GM23338 (cell line): ENCODE measurements around the gene SEC16A. TPM values are rescaled to one million over a fixed set of nuclear protein-coding genes. Genes with fewer than 3 reads are reported as not detected.

Source experiments
- ATAC-seq: fragments of 200-7000 bp; cut with Tn5 transposase; 3 replicates; pipeline ENCODE4 v1.9.1; 2020
- DNase-seq: peaks from one replicate; pipeline ENCODE4 v3.0.0-alpha.2; 2015; ENCODE audit warnings: low spot score
- H2AFZ ChIP-seq: fragments of 200-600 bp; sonication (generic); 2 replicates; pipeline ENCODE4 v1.8.0; 2016; ENCODE audit warnings: antibody characterized with exemption, mild to moderate bottlenecking, moderate library complexity
- H3F3A ChIP-seq: fragments of 200-600 bp; sonication (generic); replicated peaks from 2 replicates; pipeline ENCODE4 v1.8.0; 2017; ENCODE audit warnings: antibody characterized with exemption, mixed run types, low read depth
- H3K27ac ChIP-seq: fragments of 200-600 bp; sonication (generic); 2 replicates; pipeline ENCODE4 v1.6.1; 2016; ENCODE audit warnings: low read depth
- H3K27me3 ChIP-seq: fragments of 200-600 bp; sonication (generic); 2 replicates; pipeline ENCODE4 v1.8.0; 2016; ENCODE audit warnings: mild to moderate bottlenecking, mixed run types, moderate library complexity; ENCODE audit not compliant: insufficient read depth
- H3K36me3 ChIP-seq: fragments of 200-600 bp; sonication (generic); 2 replicates; pipeline ENCODE4 v1.8.0; 2016; ENCODE audit warnings: mild to moderate bottlenecking; ENCODE audit not compliant: insufficient read depth
- H3K4me1 ChIP-seq: fragments of 200-600 bp; sonication (generic); 2 replicates; pipeline ENCODE4 v1.8.0; 2016; ENCODE audit warnings: mild to moderate bottlenecking, moderate library complexity; ENCODE audit not compliant: insufficient read depth
- H3K4me2 ChIP-seq: fragments of 200-600 bp; sonication (generic); 2 replicates; pipeline ENCODE4 v1.7.1; 2017; ENCODE audit warnings: mixed run types
- H3K4me3 ChIP-seq: fragments of 200-600 bp; sonication (generic); 2 replicates; pipeline ENCODE4 v1.6.1; 2016; ENCODE audit warnings: mixed run types
- H3K79me2 ChIP-seq: fragments of 200-600 bp; sonication (generic); replicated peaks from 2 replicates; pipeline ENCODE4 v1.8.0; 2017; ENCODE audit warnings: mild to moderate bottlenecking; ENCODE audit not compliant: insufficient read depth
- H3K9me2 ChIP-seq: fragments of 200-600 bp; sonication (generic); 2 replicates; pipeline ENCODE4 v1.8.0; 2017; ENCODE audit not compliant: insufficient read depth
- H4K20me1 ChIP-seq: fragments of 200-600 bp; sonication (generic); replicated peaks from 2 replicates; pipeline ENCODE4 v1.8.0; 2017; ENCODE audit warnings: mild to moderate bottlenecking; ENCODE audit not compliant: insufficient read depth
- H3K27ac Mint-ChIP-seq: 2 replicates; pipeline ENCODE4 v1.8.0; 2020; ENCODE audit warnings: inconsistent platforms, mild to moderate bottlenecking, moderate library complexity, mixed read lengths
- H3K27me3 Mint-ChIP-seq: 3 replicates; pipeline ENCODE4 v1.8.0; 2022; ENCODE audit warnings: low read depth, mild to moderate bottlenecking, moderate library complexity, mixed read lengths, inconsistent platforms; ENCODE audit not compliant: insufficient read depth, poor library complexity
- H3K36me3 Mint-ChIP-seq: 3 replicates; pipeline ENCODE4 v1.8.0; 2021; ENCODE audit warnings: low read depth, mild to moderate bottlenecking, inconsistent platforms, moderate library complexity, mixed read lengths
- H3K4me1 Mint-ChIP-seq: 3 replicates; pipeline ENCODE4 v1.8.0; 2020; ENCODE audit warnings: mild to moderate bottlenecking, inconsistent platforms, mixed read lengths
- H3K4me3 Mint-ChIP-seq: 3 replicates; pipeline ENCODE4 v1.8.0; 2021; ENCODE audit warnings: moderate library complexity, mild to moderate bottlenecking, inconsistent platforms, mixed read lengths
- H3K9me3 Mint-ChIP-seq: 3 replicates; pipeline ENCODE4 v1.8.0; 2020; ENCODE audit warnings: moderate library complexity, mild to moderate bottlenecking, inconsistent platforms, mixed read lengths
- CREB1 ChIP-seq: fragments of 250-450 bp; sonication (Bioruptor Pico); IDR thresholded peaks from 2 replicates; pipeline ENCODE4 v1.5.0; 2020; ENCODE audit warnings: low read depth, mild to moderate bottlenecking, moderate library complexity
- EZH2 ChIP-seq: fragments of 200-600 bp; sonication (generic); IDR thresholded peaks from one replicate; pipeline ENCODE4 v1.8.0; 2017; ENCODE audit warnings: antibody characterized with exemption, mild to moderate bottlenecking, low read depth; ENCODE audit not compliant: unreplicated experiment
- EZH2phosphoT487 ChIP-seq: fragments of 200-600 bp; sonication (generic); IDR thresholded peaks from one replicate; pipeline ENCODE4 v1.8.1; 2018; ENCODE audit warnings: antibody characterized with exemption; ENCODE audit not compliant: unreplicated experiment
- JUNB ChIP-seq: IDR thresholded peaks from one replicate; pipeline ENCODE4 v1.6.1; 2016; ENCODE audit warnings: antibody characterized with exemption; ENCODE audit not compliant: unreplicated experiment
- NANOG ChIP-seq: IDR thresholded peaks from 2 replicates; pipeline ENCODE4 v1.6.1; 2016; ENCODE audit warnings: antibody characterized with exemption, borderline replicate concordance
- POLR2AphosphoS5 ChIP-seq: IDR thresholded peaks from 2 replicates; pipeline ENCODE4 v1.6.1; 2016; ENCODE audit warnings: antibody characterized with exemption, low read depth
- STAT1 ChIP-seq: IDR thresholded peaks from one replicate; pipeline ENCODE4 v1.6.1; 2016; ENCODE audit warnings: antibody characterized with exemption; ENCODE audit not compliant: unreplicated experiment
- ZNF114 ChIP-seq: fragments of 250-450 bp; sonication (Bioruptor Pico); IDR thresholded peaks from 2 replicates; pipeline ENCODE4 v1.5.0; 2020; ENCODE audit warnings: mild to moderate bottlenecking, moderate library complexity
- ZNF331 ChIP-seq: fragments of 250-450 bp; sonication (Bioruptor Pico); IDR thresholded peaks from 2 replicates; pipeline ENCODE4 v1.5.0; 2020; ENCODE audit warnings: low read depth, mild to moderate bottlenecking, moderate library complexity
- polyA plus RNA-seq: library from polyadenylated mRNA; unstranded; fragments of >200 nt; fragmentation: Nextera tagmentation; extraction: Ambion mirVana; gene quantifications from 2 replicates; pipeline ENCODE4 v1.2.1, GENCODE V29; 2016
- total RNA-seq: library from RNA; depleted of rRNA; stranded (reverse); fragments of >200 nt; shearing (Covaris generic); gene quantifications from 2 replicates; pipeline ENCODE4 v1.2.3, GENCODE V29; 2014
- TF ChIP-seq, protein P1 (sequence below): IDR thresholded peaks from 2 replicates; pipeline ENCODE4 v1.6.1; 2016; ENCODE audit warnings: antibody characterized with exemption
- TF ChIP-seq, protein P2 (sequence below), 2 experiments: fragments of 200-600 bp in 1 of 2; sonication (generic) in 1 of 2; conservative IDR thresholded peaks; 2 replicates each; pipeline versions ENCODE4 v1.5.1 to v1.6.1; 2016 to 2017; ENCODE audit warnings: antibody characterized with exemption in 2 of 2, low read depth in 2 of 2, mild to moderate bottlenecking in 2 of 2, moderate library complexity in 1 of 2
- TF ChIP-seq, protein P3 (sequence below): IDR thresholded peaks from one replicate; pipeline ENCODE4 v1.6.1; 2018; ENCODE audit warnings: antibody characterized with exemption; ENCODE audit not compliant: unreplicated experiment

SEC16A gene
- total and polyA plus RNA-seq, 2 experiments from 2014 or later: 34.0 to 59.2 TPM

DNA sequence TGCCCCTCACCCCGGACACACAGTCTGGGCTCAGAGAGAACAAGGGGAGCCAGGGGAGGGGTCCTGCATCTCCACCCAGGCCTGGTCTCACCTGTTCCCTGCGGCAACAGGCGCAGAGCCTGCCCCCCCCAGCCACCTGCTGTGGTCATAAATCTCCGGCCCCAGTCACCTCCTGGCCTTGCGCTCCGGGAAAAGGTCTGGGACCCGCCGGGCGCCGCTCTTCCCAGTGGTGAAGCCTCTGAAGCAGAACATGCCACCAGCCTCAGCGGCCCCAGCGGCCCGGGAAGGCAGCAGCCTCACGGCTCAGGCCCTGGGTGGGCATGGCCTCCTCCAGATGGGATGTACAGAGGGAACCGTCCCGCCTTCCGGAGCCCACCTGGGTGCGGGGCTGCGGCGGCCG is 42.4 kb upstream of the SEC16A start (continued):
- TF ChIP-seq STAT1 (no peak), ZNF331 (CRISPR knock-in tag) (no peak), JUNB (no peak), EZH2phosphoT487 (no peak), POLR2AphosphoS5 (no peak), NANOG (no peak)
- TF ChIP-seq, protein P1, sequence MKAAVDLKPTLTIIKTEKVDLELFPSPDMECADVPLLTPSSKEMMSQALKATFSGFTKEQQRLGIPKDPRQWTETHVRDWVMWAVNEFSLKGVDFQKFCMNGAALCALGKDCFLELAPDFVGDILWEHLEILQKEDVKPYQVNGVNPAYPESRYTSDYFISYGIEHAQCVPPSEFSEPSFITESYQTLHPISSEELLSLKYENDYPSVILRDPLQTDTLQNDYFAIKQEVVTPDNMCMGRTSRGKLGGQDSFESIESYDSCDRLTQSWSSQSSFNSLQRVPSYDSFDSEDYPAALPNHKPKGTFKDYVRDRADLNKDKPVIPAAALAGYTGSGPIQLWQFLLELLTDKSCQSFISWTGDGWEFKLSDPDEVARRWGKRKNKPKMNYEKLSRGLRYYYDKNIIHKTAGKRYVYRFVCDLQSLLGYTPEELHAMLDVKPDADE: no peak
- TF ChIP-seq, protein P2, sequence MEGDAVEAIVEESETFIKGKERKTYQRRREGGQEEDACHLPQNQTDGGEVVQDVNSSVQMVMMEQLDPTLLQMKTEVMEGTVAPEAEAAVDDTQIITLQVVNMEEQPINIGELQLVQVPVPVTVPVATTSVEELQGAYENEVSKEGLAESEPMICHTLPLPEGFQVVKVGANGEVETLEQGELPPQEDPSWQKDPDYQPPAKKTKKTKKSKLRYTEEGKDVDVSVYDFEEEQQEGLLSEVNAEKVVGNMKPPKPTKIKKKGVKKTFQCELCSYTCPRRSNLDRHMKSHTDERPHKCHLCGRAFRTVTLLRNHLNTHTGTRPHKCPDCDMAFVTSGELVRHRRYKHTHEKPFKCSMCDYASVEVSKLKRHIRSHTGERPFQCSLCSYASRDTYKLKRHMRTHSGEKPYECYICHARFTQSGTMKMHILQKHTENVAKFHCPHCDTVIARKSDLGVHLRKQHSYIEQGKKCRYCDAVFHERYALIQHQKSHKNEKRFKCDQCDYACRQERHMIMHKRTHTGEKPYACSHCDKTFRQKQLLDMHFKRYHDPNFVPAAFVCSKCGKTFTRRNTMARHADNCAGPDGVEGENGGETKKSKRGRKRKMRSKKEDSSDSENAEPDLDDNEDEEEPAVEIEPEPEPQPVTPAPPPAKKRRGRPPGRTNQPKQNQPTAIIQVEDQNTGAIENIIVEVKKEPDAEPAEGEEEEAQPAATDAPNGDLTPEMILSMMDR (conservative IDR thresholded peaks at IDR 0.05; ENCODE audit: low read depth in 2 of 2): no peak

DNA sequence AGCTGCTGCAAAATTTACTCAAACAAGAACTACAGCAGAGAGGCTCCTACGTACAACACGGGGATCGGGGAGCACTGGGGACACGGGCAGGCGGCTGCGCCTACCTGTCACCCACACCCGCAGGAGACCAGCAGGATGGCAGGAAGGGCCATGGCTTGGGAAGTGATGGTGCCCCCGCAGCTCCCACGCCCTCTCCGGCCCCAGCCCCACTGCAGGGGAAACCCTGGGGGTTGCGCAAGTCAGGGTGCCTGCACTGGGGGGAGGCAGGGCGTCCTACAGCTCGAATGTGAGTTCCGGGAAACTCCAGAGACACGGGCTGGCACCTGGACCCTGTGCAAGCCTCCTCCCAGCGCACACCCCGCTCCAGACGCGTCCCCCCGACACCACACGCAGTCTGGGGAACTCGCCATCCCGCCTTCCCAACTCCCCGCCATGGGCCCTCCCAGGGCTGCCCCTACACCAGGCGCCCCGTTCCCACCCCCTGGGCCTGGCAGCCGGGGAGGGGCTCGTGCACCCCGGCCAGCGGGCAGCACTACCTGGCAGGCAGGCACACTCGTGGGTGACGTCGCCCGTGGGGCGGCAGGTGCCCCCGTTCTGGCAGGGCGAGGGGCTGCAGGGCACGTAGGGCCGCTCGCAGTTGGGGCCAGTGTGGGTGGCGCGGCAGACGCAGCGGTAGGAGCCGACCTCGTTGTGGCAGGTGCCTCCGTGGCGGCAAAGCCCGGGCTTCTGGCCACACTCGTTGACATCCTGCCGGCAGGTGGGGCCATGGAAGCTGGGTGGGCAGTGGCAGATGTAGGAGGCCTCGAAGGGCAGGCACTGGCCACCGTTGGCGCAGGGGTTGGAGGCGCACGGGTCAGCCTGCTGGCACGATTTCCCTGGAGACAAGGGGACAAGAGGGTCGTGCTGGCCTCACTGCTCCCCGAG is 39.7 kb upstream of the SEC16A start:
- peaks cover 2% of the 10 kb centered on the region; the same call in 1 of the 3 replicates for H3K4me1 Mint-ChIP-seq
- no peaks in the 10 kb centered on the region for H3K4me1 ChIP-seq
- H3K27me3 Mint-ChIP-seq: peaks cover 10% of the 10 kb centered on the region
- H3K27me3 ChIP-seq: no peaks in the 10 kb centered on the region
- no peak overlapping the region for H3K27ac Mint-ChIP-seq
- H3K4me3 ChIP-seq: no peak overlapping the region
- H3K4me2 ChIP-seq: no peak overlapping the region
- no peaks in the 10 kb centered on the region for H3F3A ChIP-seq
- H2AFZ ChIP-seq: no peak overlapping the region
- H3K36me3 Mint-ChIP-seq: peaks cover 13% of the 10 kb centered on the region; the same call in 2 of the 3 replicates
- H4K20me1 ChIP-seq: peaks cover 10% of the 10 kb centered on the region; the same call in 1 of the 2 replicates
- no peak for ATAC-seq
- H3K9me3 Mint-ChIP-seq: no peaks in the 10 kb centered on the region
- no peak overlapping the region for H3K4me3 Mint-ChIP-seq
- no peak for DNase-seq
- no peaks in the 10 kb centered on the region for H3K9me2 ChIP-seq
- H3K27ac ChIP-seq: no peak overlapping the region
- H3K79me2 ChIP-seq: peaks cover 19% of the 10 kb centered on the region
- H3K36me3 ChIP-seq: no peaks in the 10 kb centered on the region
- TF ChIP-seq NANOG (no peak), JUNB (no peak), EZH2phosphoT487 (no peak), CREB1 (CRISPR knock-in tag) (no peak), POLR2AphosphoS5 (no peak), EZH2 (no peak), ZNF114 (CRISPR knock-in tag) (no peak), STAT1 (no peak)
- TF ChIP-seq, protein P1: no peak
- TF ChIP-seq, protein P3, sequence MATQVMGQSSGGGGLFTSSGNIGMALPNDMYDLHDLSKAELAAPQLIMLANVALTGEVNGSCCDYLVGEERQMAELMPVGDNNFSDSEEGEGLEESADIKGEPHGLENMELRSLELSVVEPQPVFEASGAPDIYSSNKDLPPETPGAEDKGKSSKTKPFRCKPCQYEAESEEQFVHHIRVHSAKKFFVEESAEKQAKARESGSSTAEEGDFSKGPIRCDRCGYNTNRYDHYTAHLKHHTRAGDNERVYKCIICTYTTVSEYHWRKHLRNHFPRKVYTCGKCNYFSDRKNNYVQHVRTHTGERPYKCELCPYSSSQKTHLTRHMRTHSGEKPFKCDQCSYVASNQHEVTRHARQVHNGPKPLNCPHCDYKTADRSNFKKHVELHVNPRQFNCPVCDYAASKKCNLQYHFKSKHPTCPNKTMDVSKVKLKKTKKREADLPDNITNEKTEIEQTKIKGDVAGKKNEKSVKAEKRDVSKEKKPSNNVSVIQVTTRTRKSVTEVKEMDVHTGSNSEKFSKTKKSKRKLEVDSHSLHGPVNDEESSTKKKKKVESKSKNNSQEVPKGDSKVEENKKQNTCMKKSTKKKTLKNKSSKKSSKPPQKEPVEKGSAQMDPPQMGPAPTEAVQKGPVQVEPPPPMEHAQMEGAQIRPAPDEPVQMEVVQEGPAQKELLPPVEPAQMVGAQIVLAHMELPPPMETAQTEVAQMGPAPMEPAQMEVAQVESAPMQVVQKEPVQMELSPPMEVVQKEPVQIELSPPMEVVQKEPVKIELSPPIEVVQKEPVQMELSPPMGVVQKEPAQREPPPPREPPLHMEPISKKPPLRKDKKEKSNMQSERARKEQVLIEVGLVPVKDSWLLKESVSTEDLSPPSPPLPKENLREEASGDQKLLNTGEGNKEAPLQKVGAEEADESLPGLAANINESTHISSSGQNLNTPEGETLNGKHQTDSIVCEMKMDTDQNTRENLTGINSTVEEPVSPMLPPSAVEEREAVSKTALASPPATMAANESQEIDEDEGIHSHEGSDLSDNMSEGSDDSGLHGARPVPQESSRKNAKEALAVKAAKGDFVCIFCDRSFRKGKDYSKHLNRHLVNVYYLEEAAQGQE: no peak
- TF ChIP-seq, protein P2 (conservative IDR thresholded peaks at IDR 0.05; ENCODE audit: low read depth in 2 of 2): no peak
